HL-60 (cell line): ENCODE data around the gene USP10.

Experiments used
- POLR2AphosphoS5 ChIP-seq: IDR thresholded peaks from 2 replicates; pipeline ENCODE4 v1.6.1; 2012; ENCODE audit warnings: low read depth
- TF ChIP-seq, protein P1 (sequence below): IDR thresholded peaks from one replicate; pipeline ENCODE4 v1.5.1; 2011; ENCODE audit warnings: low read length, control low read depth, inconsistent platforms; ENCODE audit not compliant: insufficient read depth
- TF ChIP-seq, protein P2 (sequence below): IDR thresholded peaks from 2 replicates; pipeline ENCODE4 v1.6.1; 2012; ENCODE audit warnings: low read depth; ENCODE audit not compliant: insufficient replicate concordance

DNA sequence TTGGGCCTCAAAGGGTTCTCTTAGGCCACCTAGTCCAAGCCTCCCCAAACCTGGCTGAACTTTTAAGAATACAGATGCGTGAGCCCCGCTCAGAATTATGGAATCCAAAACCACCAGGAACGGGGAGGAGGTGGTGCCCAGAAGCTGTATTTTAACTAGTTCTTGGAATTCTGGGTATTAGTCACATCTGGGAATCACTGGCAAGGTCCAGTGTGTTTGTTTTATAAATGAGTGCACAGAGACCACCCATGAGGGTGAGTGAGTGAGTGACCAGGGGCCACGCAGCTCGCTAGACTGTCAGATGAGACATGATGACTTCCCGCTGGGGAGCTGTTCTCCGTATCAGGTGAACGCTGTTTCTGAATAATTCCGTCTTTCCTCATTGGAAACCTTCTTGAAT, 37.3 kb upstream of the USP10 start:
- TF ChIP-seq, protein P1, sequence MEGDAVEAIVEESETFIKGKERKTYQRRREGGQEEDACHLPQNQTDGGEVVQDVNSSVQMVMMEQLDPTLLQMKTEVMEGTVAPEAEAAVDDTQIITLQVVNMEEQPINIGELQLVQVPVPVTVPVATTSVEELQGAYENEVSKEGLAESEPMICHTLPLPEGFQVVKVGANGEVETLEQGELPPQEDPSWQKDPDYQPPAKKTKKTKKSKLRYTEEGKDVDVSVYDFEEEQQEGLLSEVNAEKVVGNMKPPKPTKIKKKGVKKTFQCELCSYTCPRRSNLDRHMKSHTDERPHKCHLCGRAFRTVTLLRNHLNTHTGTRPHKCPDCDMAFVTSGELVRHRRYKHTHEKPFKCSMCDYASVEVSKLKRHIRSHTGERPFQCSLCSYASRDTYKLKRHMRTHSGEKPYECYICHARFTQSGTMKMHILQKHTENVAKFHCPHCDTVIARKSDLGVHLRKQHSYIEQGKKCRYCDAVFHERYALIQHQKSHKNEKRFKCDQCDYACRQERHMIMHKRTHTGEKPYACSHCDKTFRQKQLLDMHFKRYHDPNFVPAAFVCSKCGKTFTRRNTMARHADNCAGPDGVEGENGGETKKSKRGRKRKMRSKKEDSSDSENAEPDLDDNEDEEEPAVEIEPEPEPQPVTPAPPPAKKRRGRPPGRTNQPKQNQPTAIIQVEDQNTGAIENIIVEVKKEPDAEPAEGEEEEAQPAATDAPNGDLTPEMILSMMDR, result no peak
- no peak for TF ChIP-seq POLR2AphosphoS5
- TF ChIP-seq, protein P2, sequence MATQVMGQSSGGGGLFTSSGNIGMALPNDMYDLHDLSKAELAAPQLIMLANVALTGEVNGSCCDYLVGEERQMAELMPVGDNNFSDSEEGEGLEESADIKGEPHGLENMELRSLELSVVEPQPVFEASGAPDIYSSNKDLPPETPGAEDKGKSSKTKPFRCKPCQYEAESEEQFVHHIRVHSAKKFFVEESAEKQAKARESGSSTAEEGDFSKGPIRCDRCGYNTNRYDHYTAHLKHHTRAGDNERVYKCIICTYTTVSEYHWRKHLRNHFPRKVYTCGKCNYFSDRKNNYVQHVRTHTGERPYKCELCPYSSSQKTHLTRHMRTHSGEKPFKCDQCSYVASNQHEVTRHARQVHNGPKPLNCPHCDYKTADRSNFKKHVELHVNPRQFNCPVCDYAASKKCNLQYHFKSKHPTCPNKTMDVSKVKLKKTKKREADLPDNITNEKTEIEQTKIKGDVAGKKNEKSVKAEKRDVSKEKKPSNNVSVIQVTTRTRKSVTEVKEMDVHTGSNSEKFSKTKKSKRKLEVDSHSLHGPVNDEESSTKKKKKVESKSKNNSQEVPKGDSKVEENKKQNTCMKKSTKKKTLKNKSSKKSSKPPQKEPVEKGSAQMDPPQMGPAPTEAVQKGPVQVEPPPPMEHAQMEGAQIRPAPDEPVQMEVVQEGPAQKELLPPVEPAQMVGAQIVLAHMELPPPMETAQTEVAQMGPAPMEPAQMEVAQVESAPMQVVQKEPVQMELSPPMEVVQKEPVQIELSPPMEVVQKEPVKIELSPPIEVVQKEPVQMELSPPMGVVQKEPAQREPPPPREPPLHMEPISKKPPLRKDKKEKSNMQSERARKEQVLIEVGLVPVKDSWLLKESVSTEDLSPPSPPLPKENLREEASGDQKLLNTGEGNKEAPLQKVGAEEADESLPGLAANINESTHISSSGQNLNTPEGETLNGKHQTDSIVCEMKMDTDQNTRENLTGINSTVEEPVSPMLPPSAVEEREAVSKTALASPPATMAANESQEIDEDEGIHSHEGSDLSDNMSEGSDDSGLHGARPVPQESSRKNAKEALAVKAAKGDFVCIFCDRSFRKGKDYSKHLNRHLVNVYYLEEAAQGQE, result no peak
